Common myeloid progenitor, CD34-positive (primary cell): Measurements from ENCODE around the gene MEX3D.
"Not testable (repeated sequence)": the region's sequence is repeated elsewhere in the genome, so short reads cannot be mapped to it uniquely, and the experiment has no call there.

Experiments
- CTCF ChIA-PET: fragments of 350-600 bp; sonication (Branson Sonifier 250); formaldehyde crosslinking; loops from one replicate; lab custom pipeline; 2021; ENCODE audit warnings: antibody characterized with exemption; lab: Charles Lee
- POLR2A ChIA-PET: fragments of 350-600 bp; sonication (Branson Sonifier 250); formaldehyde crosslinking; loops from one replicate; lab custom pipeline; 2021; ENCODE audit warnings: antibody characterized with exemption; lab: Charles Lee
- DNase-seq, 3 donors: peaks; one replicate each; pipeline versions ENCODE4 v3.0.0 to v3.0.0-alpha.2; 2013
- H3K27ac ChIP-seq, 2 experiments: 1 replicate in 1 of 2; 2 replicates in 1 of 2; pipeline ENCODE4 v1.7.0; 2013; ENCODE audit warnings: inconsistent platforms in 2 of 2, low read length in 2 of 2, mild to moderate bottlenecking in 2 of 2, low read depth in 1 of 2, moderate library complexity in 1 of 2; ENCODE audit not compliant: severe bottlenecking in 2 of 2, insufficient read depth in 1 of 2, poor library complexity in 1 of 2
- H3K27me3 ChIP-seq, 5 experiments: replicated peaks in 2 of 5; 1 replicate in 3 of 5; 2 replicates in 2 of 5; pipeline versions ENCODE4 v1.6.1 to v1.7.0; 2013; ENCODE audit warnings: low read length in 4 of 5, mild to moderate bottlenecking in 2 of 5, moderate library complexity in 2 of 5, inconsistent platforms in 1 of 5; ENCODE audit not compliant: insufficient read depth in 5 of 5, control insufficient read depth in 4 of 5
- H3K36me3 ChIP-seq, 4 experiments: 1 replicate in 2 of 4; 2 replicates in 2 of 4; pipeline versions ENCODE4 v1.6.1 to v1.7.0; 2013; ENCODE audit warnings: low read length in 3 of 4, control low read depth in 1 of 4, mild to moderate bottlenecking in 1 of 4; ENCODE audit not compliant: control insufficient read depth in 4 of 4, insufficient read depth in 4 of 4
- H3K4me1 ChIP-seq, 4 experiments: 1 replicate in 3 of 4; 2 replicates in 1 of 4; pipeline versions ENCODE4 v1.6.1 to v1.7.1; 2013; ENCODE audit warnings: low read length in 3 of 4, mild to moderate bottlenecking in 3 of 4, control low read depth in 1 of 4, inconsistent platforms in 1 of 4, moderate library complexity in 1 of 4; ENCODE audit not compliant: control insufficient read depth in 4 of 4, insufficient read depth in 4 of 4; ENCODE audit errors: control extremely low read depth in 1 of 4
- H3K4me3 ChIP-seq, 7 experiments: 1 replicate in 4 of 7; 2 replicates in 3 of 7; pipeline versions ENCODE4 v1.5.1 to v1.7.0; 2013; ENCODE audit warnings: mild to moderate bottlenecking in 7 of 7, low read length in 6 of 7, moderate library complexity in 6 of 7, inconsistent platforms in 2 of 7, low read depth in 2 of 7, control low read depth in 1 of 7; ENCODE audit not compliant: insufficient read depth in 4 of 7, control insufficient read depth in 1 of 7; ENCODE audit errors: extremely low read depth in 1 of 7
- H3K9me3 ChIP-seq, 5 experiments: 1 replicate in 4 of 5; 2 replicates in 1 of 5; pipeline versions ENCODE4 v1.6.1 to v1.7.1; 2013; ENCODE audit warnings: low read length in 4 of 5, mild to moderate bottlenecking in 2 of 5, inconsistent platforms in 1 of 5, low read depth in 1 of 5, moderate library complexity in 1 of 5; ENCODE audit not compliant: control insufficient read depth in 4 of 5, insufficient read depth in 2 of 5; ENCODE audit errors: control extremely low read depth in 1 of 5
- WGBS: methylation state at CpG from one replicate; pipeline ENCODE4 v1.1.5; 2013; ENCODE audit not compliant: insufficient coverage; 5-methylcytosine and 5-hydroxymethylcytosine counted together

MEX3D gene

DNA sequence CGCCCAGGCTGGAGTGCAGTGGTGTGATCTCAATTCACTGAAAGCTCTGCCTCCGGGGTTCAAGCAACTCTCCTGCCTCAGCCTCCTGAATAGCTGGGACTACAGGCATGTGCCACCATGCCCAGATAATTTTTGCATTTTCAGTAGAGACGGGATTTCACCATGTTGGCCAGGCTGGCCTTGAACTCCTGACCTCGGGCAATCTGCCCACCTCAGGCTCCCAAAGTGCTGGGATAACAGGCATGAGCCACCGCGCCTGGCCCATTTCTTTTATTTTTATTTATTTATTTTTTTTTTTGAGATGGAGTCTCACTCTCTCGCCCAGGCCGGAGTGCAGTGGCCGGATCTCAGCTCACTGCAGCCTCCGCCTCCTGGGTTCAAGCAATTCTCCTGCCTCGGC lies 28.4 kb downstream of the MEX3D start:
- H3K4me1 ChIP-seq, CTCF ChIA-PET, H3K27ac ChIP-seq, H3K9me3 ChIP-seq, H3K36me3 ChIP-seq, POLR2A ChIA-PET, H3K4me3 ChIP-seq, DNase-seq: not testable (repeated sequence)
- 91% methylated on average over 5 of the region's 11 CpGs for WGBS
- H3K27me3 ChIP-seq, result peaks cover 4 to 56% (median 8%) of the 10 kb centered on the region in 5 experiments

- Histone ChIP-seq H3K27ac (no peak overlapping the region), H3K27me3 (peaks cover 2 to 50% (median 7%) of the 10 kb centered on the region in 5 experiments), H3K4me3 (no peak overlapping the region), H3K4me1 (no peaks in the 10 kb centered on the region), H3K9me3 (no peaks in the 10 kb centered on the region), H3K36me3 (no peaks in the 10 kb centered on the region)
- CTCF ChIA-PET, result no interaction called here
- no peak for DNase-seq
- WGBS, result 67% methylated on average over 10 of the region's 15 CpGs
- POLR2A ChIA-PET, result no interaction called here
Observed at GRCh38 chr19:1538978-1539377, 29.1 kb downstream of the MEX3D start.

DNA sequence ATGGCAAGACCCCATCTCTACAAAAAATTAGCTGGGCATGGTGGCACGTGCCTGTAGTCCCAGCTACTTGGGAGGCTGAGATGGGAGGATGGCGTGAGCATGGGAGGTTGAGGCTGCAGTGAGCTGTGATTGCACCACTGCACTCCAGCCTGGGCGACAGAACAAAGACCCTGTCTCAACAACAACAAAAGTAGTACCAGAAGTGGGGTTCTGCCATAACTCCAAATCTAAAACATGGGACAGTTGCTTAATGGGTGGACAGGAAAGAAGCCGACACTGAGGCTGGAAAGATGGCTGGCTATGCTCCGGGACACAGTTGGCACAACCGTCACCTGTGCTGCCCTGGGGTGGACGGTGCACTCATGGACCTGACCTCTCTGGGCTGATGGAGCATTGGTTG lies 32.4 kb downstream of the MEX3D start:
- POLR2A ChIA-PET, result interaction anchor here (0.6 kb wide), 1 partner anchor 57 kb away, joined by 3 read pairs; the partner anchor contains the start of gene MBD3
- not testable (repeated sequence) for H3K9me3 ChIP-seq, H3K27ac ChIP-seq, H3K36me3 ChIP-seq, DNase-seq, H3K4me3 ChIP-seq, H3K4me1 ChIP-seq
- H3K27me3 ChIP-seq, result peaks cover 0 to 32% (median 5%) of the 10 kb centered on the region in 5 experiments
- WGBS, result 100% methylated on average over 6 of the region's 7 CpGs
- CTCF ChIA-PET, result interaction anchor here (0.6 to 0.9 kb wide), 2 partner anchors 10 to 21 kb away, joined by 3 read pairs; no protein-coding TSS in a partner anchor

DNA sequence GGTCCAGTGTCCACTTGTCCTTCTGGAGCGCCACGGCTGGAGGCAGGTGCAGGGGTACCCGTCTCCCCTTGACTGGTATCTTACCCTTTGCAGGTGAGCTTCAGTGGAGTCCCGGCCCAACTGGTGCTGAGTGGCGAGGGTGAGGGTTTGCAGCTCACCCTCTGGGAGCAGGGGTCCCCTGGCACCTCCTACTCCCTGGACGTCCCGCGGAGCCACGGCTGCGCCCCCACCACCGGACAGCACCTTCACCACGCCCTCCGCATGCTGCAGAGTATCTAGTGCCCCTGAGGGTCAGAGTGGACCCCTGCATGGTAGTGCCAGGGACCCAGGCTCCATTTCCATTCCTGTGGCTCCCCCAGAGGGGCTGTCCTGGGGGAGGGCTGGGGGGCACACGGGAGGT lies 33.2 kb downstream of the MEX3D start:
- Histone ChIP-seq H3K4me1 (no peaks in the 10 kb centered on the region), H3K27me3 (peaks cover 0 to 27% (median 5%) of the 10 kb centered on the region in 5 experiments), H3K4me3 (no peak overlapping the region), H3K9me3 (no peaks in the 10 kb centered on the region), H3K36me3 (no peaks in the 10 kb centered on the region), H3K27ac (no peak overlapping the region)
- no peak for DNase-seq
- WGBS, result 83% methylated on average over 14 of the region's 14 CpGs
- POLR2A ChIA-PET, result interaction anchor here (0.6 kb wide), 1 partner anchor 1023 kb away, joined by 3 read pairs; no protein-coding TSS in a partner anchor
- CTCF ChIA-PET, result no interaction called here

GRCh38 chr19:1533510-1534150 lies 34.5 kb downstream of the MEX3D start:
- no peak overlapping the region for H3K27ac ChIP-seq
- H3K4me3 ChIP-seq, result no peak overlapping the region
- ChIA-PET CTCF (no interaction called here), POLR2A (no interaction called here)
- no peaks in the 10 kb centered on the region for H3K4me1 ChIP-seq
- 83% methylated on average over 10 of the region's 23 CpGs for WGBS
- no peaks in the 10 kb centered on the region for H3K9me3 ChIP-seq
- H3K36me3 ChIP-seq, result no peaks in the 10 kb centered on the region
- no peak for DNase-seq
- H3K27me3 ChIP-seq, result peaks cover 0 to 25% (median 3%) of the 10 kb centered on the region in 5 experiments

DNA sequence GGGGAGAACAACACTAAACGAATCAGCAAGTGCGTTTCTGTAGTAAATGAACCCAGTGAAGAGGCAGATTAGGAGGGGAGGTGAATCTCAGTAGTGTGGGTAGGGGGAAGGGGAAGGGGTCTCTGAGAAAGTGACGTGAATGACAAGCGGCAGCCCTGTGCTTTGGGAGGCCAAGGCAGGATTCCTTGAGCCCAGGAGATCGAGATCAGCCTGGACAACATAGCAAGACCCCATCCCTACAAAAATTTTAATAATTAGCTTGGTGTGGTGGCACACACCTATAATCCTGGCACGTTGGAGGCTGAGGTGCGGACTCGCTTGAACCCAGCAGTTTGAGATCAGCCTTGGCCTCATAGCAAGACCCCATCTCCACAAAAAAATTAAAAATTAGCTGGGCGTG lies 36.1 kb downstream of the MEX3D start:
- H3K9me3 ChIP-seq, result no peaks in the 10 kb centered on the region
- WGBS, result 80% methylated on average over 3 of the region's 9 CpGs
- no peak overlapping the region for H3K27ac ChIP-seq
- ChIA-PET CTCF (no interaction called here), POLR2A (no interaction called here)
- peaks cover 0 to 22% (median 2%) of the 10 kb centered on the region in 5 experiments for H3K27me3 ChIP-seq
- no peak overlapping the region for H3K4me3 ChIP-seq
- H3K36me3 ChIP-seq, result no peaks in the 10 kb centered on the region
- no peak for DNase-seq
- H3K4me1 ChIP-seq, result no peaks in the 10 kb centered on the region

DNA sequence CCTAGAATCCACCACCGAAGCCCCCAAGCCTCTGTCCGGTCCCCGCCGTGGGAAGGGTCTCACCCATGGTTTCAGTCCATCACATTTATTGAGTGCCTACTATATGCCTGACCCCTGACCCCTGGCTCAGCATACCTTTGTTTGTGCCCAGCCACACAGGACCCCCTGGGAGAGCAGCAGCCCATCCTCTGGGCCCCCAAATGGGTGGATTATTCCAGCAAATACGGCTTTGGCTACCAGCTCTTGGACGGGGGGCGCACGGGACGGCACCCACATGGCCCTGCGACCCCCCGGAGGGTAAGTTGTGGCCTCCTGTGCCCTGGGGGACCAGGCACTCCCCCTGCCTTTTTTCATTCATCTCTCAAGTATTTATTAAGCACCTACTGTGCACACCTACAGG lies 36.5 kb downstream of the MEX3D start:
- no peaks in the 10 kb centered on the region for H3K4me1 ChIP-seq
- no peak for DNase-seq
- peaks cover 0 to 26% (median 2%) of the 10 kb centered on the region in 5 experiments for H3K27me3 ChIP-seq
- ChIA-PET CTCF (no interaction called here), POLR2A (no interaction called here)
- no peaks in the 10 kb centered on the region for H3K9me3 ChIP-seq
- no peaks in the 10 kb centered on the region for H3K36me3 ChIP-seq
- H3K4me3 ChIP-seq, result no peak overlapping the region
- 89% methylated on average over 11 of the region's 11 CpGs for WGBS
- no peak overlapping the region for H3K27ac ChIP-seq
